GM23338 (cell line): Measurements from ENCODE around the gene ITGB5. TPM values are rescaled to one million over a fixed set of nuclear protein-coding genes. Genes with fewer than 3 reads are reported as not detected.

Experiments used
- ATAC-seq: fragments of 200-7000 bp; cut with Tn5 transposase; 3 replicates; pipeline ENCODE4 v1.9.1; 2020
- DNase-seq: peaks from one replicate; pipeline ENCODE4 v3.0.0-alpha.2; 2015; ENCODE audit warnings: low spot score
- H2AFZ ChIP-seq: fragments of 200-600 bp; sonication (generic); 2 replicates; pipeline ENCODE4 v1.8.0; 2016; ENCODE audit warnings: antibody characterized with exemption, mild to moderate bottlenecking, moderate library complexity
- H3F3A ChIP-seq: fragments of 200-600 bp; sonication (generic); replicated peaks from 2 replicates; pipeline ENCODE4 v1.8.0; 2017; ENCODE audit warnings: antibody characterized with exemption, mixed run types, low read depth
- H3K27ac ChIP-seq: fragments of 200-600 bp; sonication (generic); 2 replicates; pipeline ENCODE4 v1.6.1; 2016; ENCODE audit warnings: low read depth
- H3K27me3 ChIP-seq: fragments of 200-600 bp; sonication (generic); 2 replicates; pipeline ENCODE4 v1.8.0; 2016; ENCODE audit warnings: mild to moderate bottlenecking, mixed run types, moderate library complexity; ENCODE audit not compliant: insufficient read depth
- H3K36me3 ChIP-seq: fragments of 200-600 bp; sonication (generic); 2 replicates; pipeline ENCODE4 v1.8.0; 2016; ENCODE audit warnings: mild to moderate bottlenecking; ENCODE audit not compliant: insufficient read depth
- H3K4me1 ChIP-seq: fragments of 200-600 bp; sonication (generic); 2 replicates; pipeline ENCODE4 v1.8.0; 2016; ENCODE audit warnings: mild to moderate bottlenecking, moderate library complexity; ENCODE audit not compliant: insufficient read depth
- H3K4me2 ChIP-seq: fragments of 200-600 bp; sonication (generic); 2 replicates; pipeline ENCODE4 v1.7.1; 2017; ENCODE audit warnings: mixed run types
- H3K4me3 ChIP-seq: fragments of 200-600 bp; sonication (generic); 2 replicates; pipeline ENCODE4 v1.6.1; 2016; ENCODE audit warnings: mixed run types
- H3K79me2 ChIP-seq: fragments of 200-600 bp; sonication (generic); replicated peaks from 2 replicates; pipeline ENCODE4 v1.8.0; 2017; ENCODE audit warnings: mild to moderate bottlenecking; ENCODE audit not compliant: insufficient read depth
- H3K9me2 ChIP-seq: fragments of 200-600 bp; sonication (generic); 2 replicates; pipeline ENCODE4 v1.8.0; 2017; ENCODE audit not compliant: insufficient read depth
- H4K20me1 ChIP-seq: fragments of 200-600 bp; sonication (generic); replicated peaks from 2 replicates; pipeline ENCODE4 v1.8.0; 2017; ENCODE audit warnings: mild to moderate bottlenecking; ENCODE audit not compliant: insufficient read depth
- H3K27ac Mint-ChIP-seq: 2 replicates; pipeline ENCODE4 v1.8.0; 2020; ENCODE audit warnings: inconsistent platforms, mild to moderate bottlenecking, moderate library complexity, mixed read lengths
- H3K27me3 Mint-ChIP-seq: 3 replicates; pipeline ENCODE4 v1.8.0; 2022; ENCODE audit warnings: low read depth, mild to moderate bottlenecking, moderate library complexity, mixed read lengths, inconsistent platforms; ENCODE audit not compliant: insufficient read depth, poor library complexity
- H3K36me3 Mint-ChIP-seq: 3 replicates; pipeline ENCODE4 v1.8.0; 2021; ENCODE audit warnings: low read depth, mild to moderate bottlenecking, inconsistent platforms, moderate library complexity, mixed read lengths
- H3K4me1 Mint-ChIP-seq: 3 replicates; pipeline ENCODE4 v1.8.0; 2020; ENCODE audit warnings: mild to moderate bottlenecking, inconsistent platforms, mixed read lengths
- H3K4me3 Mint-ChIP-seq: 3 replicates; pipeline ENCODE4 v1.8.0; 2021; ENCODE audit warnings: moderate library complexity, mild to moderate bottlenecking, inconsistent platforms, mixed read lengths
- H3K9me3 Mint-ChIP-seq: 3 replicates; pipeline ENCODE4 v1.8.0; 2020; ENCODE audit warnings: moderate library complexity, mild to moderate bottlenecking, inconsistent platforms, mixed read lengths
- CTCF ChIP-seq, 2 experiments: fragments of 200-600 bp in 1 of 2; sonication (generic) in 1 of 2; conservative IDR thresholded peaks; 2 replicates each; pipeline versions ENCODE4 v1.5.1 to v1.6.1; 2016 to 2017; ENCODE audit warnings: antibody characterized with exemption in 2 of 2, low read depth in 2 of 2, mild to moderate bottlenecking in 2 of 2, moderate library complexity in 1 of 2
- JUNB ChIP-seq: IDR thresholded peaks from one replicate; pipeline ENCODE4 v1.6.1; 2016; ENCODE audit warnings: antibody characterized with exemption; ENCODE audit not compliant: unreplicated experiment
- REST ChIP-seq: IDR thresholded peaks from one replicate; pipeline ENCODE4 v1.6.1; 2018; ENCODE audit warnings: antibody characterized with exemption; ENCODE audit not compliant: unreplicated experiment
- ZNF114 ChIP-seq: fragments of 250-450 bp; sonication (Bioruptor Pico); IDR thresholded peaks from 2 replicates; pipeline ENCODE4 v1.5.0; 2020; ENCODE audit warnings: mild to moderate bottlenecking, moderate library complexity
- ZNF331 ChIP-seq: fragments of 250-450 bp; sonication (Bioruptor Pico); IDR thresholded peaks from 2 replicates; pipeline ENCODE4 v1.5.0; 2020; ENCODE audit warnings: low read depth, mild to moderate bottlenecking, moderate library complexity
- ZNF462 ChIP-seq: fragments of 250-450 bp; sonication (Bioruptor Pico); IDR thresholded peaks from 2 replicates; pipeline ENCODE4 v1.5.0; 2020; ENCODE audit warnings: mild to moderate bottlenecking, moderate library complexity
- polyA plus RNA-seq: library from polyadenylated mRNA; unstranded; fragments of >200 nt; fragmentation: Nextera tagmentation; extraction: Ambion mirVana; gene quantifications from 2 replicates; pipeline ENCODE4 v1.2.1, GENCODE V29; 2016
- total RNA-seq: library from RNA; depleted of rRNA; stranded (reverse); fragments of >200 nt; shearing (Covaris generic); gene quantifications from 2 replicates; pipeline ENCODE4 v1.2.3, GENCODE V29; 2014

ITGB5 gene
- total and polyA plus RNA-seq, 2 experiments from 2014 or later = 68.2 to 269 TPM

GRCh38 chr3:124763206-124763605, 124.0 kb downstream of the ITGB5 start (continued):
- TF ChIP-seq CTCF (conservative IDR thresholded peaks at IDR 0.05; ENCODE audit: low read depth in 2 of 2) (no peak), REST (no peak), ZNF331 (CRISPR knock-in tag) (no peak)

- DNase-seq (no peak), ATAC-seq (no peak)
- Mint-ChIP-seq H3K4me1 (peaks cover 23% of the 10 kb centered on the region), H3K36me3 (peaks cover 48% of the 10 kb centered on the region), H3K4me3 (no peak overlapping the region), H3K9me3 (no peaks in the 10 kb centered on the region; the same call in 2 of the 3 replicates), H3K27ac (no peak overlapping the region), H3K27me3 (peaks cover 14% of the 10 kb centered on the region)
- H3K9me2 ChIP-seq = peaks cover 8% of the 10 kb centered on the region; the same call in 1 of the 2 replicates
- H3K27ac ChIP-seq = 0 out of 2 replicates have a peak overlapping the region, but pooled peaks have one; percentile 39
- H4K20me1 ChIP-seq = no peaks in the 10 kb centered on the region
- no peaks in the 10 kb centered on the region for H3K79me2 ChIP-seq
- H3K4me3 ChIP-seq = no peak overlapping the region
- H2AFZ ChIP-seq = no peak overlapping the region
- H3K27me3 ChIP-seq = no peaks in the 10 kb centered on the region
- H3K4me2 ChIP-seq = no peak overlapping the region
- H3F3A ChIP-seq = peaks cover 24% of the 10 kb centered on the region; the same call in 1 of the 2 replicates
- peaks cover 18% of the 10 kb centered on the region for H3K4me1 ChIP-seq
- peaks cover 19% of the 10 kb centered on the region; the same call in 1 of the 2 replicates for H3K36me3 ChIP-seq
- TF ChIP-seq ZNF462 (CRISPR knock-in tag) (no peak), CTCF (conservative IDR thresholded peaks at IDR 0.05; ENCODE audit: low read depth in 2 of 2) (no peak), JUNB (no peak), REST (no peak), ZNF114 (CRISPR knock-in tag) (no peak)
Observed at GRCh38 chr3:124762661-124763011, 124.5 kb downstream of the ITGB5 start.
